Lower lobe of right lung (tissue), 2 donors: ENCODE measurements around the gene CC2D1A. TPM values are rescaled to one million over a fixed set of nuclear protein-coding genes. Genes with fewer than 3 reads are reported as not detected.

Source experiments
- ATAC-seq, 2 donors: fragments of 200-7000 bp; cut with Tn5 transposase; one replicate each; pipeline ENCODE4 v1.9.1; 2020 to 2022; ENCODE audit warnings: mild to moderate bottlenecking in 2 of 2, moderate library complexity in 2 of 2
- DNase-seq: peaks from one replicate; pipeline ENCODE4 v3.0.0-alpha.2; 2020
- H3K27ac ChIP-seq: fragments of 200-600 bp; one replicate; pipeline ENCODE4 v1.8.0; 2022
- H3K27me3 ChIP-seq: fragments of 200-600 bp; one replicate; pipeline ENCODE4 v1.8.0; 2022; ENCODE audit warnings: low read depth
- H3K36me3 ChIP-seq: fragments of 200-600 bp; one replicate; pipeline ENCODE4 v1.8.0; 2022; ENCODE audit warnings: mild to moderate bottlenecking
- H3K4me1 ChIP-seq: fragments of 200-600 bp; one replicate; pipeline ENCODE4 v1.8.0; 2022
- H3K4me3 ChIP-seq: fragments of 200-600 bp; one replicate; pipeline ENCODE4 v1.8.0; 2022; ENCODE audit warnings: mild to moderate bottlenecking
- H3K9me3 ChIP-seq: fragments of 200-600 bp; one replicate; pipeline ENCODE4 v1.8.0; 2022
- intact Hi-C: fragments of 100-400 bp; cut with DNase I; formaldehyde crosslinking; loops from one replicate; pipeline ENCODE4 v1.11.0; 2022
- total RNA-seq: library from RNA; stranded (reverse); fragmentation: NEBNext Ultra II Directional; extraction: Animal tissue kit (Norgen Biotek cat#: 25700); gene quantifications from one replicate; pipeline ENCODE4 v1.2.1, GENCODE V29; 2021
- TF ChIP-seq, protein P1 (sequence below): fragments of 200-600 bp; IDR thresholded peaks from one replicate; pipeline ENCODE4 v1.8.0; 2022; ENCODE audit warnings: antibody characterized with exemption, mild to moderate bottlenecking
- donor health status: DM: no; HTN: yes; CAD: no; lungs with severe emphysema.

The CC2D1A gene
- total RNA-seq, 1 donor from 2014 or later, result 32.4 TPM

DNA sequence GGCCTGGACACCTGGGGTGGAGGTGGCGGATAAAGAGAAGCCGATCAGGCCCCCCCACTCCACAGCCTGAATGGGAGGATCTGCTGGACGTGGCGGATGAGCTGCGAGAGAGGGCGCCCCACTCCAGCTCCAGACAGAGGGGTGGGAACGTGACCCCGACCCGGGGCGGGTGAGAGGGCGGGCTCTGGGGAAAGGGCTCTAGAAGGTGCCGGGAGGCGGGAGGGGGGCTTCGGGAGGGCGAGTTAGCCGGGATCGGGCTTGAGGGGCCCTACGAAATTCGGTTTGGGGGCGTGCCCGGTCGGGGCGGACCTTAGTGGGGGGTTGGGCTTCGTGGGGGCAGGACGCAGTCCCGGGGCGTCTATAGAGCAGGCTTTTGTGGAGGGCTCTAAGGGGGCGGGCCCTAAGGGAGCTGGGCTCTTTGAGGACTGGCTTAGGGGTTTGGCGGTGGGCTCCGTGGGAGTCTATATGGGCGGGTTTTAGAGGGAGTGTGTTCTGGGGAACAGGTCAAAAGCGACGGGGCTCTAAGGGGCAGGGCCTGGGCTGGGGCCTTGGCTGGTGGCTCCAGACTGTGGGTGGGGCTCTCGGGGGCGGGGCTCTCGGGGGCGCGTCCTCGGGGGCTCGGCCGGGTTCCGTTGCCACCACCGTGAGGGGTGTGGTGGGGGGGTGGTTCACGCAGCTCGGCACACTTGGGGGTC, 33.2 kb upstream of the CC2D1A start:
- TF ChIP-seq, protein P1, sequence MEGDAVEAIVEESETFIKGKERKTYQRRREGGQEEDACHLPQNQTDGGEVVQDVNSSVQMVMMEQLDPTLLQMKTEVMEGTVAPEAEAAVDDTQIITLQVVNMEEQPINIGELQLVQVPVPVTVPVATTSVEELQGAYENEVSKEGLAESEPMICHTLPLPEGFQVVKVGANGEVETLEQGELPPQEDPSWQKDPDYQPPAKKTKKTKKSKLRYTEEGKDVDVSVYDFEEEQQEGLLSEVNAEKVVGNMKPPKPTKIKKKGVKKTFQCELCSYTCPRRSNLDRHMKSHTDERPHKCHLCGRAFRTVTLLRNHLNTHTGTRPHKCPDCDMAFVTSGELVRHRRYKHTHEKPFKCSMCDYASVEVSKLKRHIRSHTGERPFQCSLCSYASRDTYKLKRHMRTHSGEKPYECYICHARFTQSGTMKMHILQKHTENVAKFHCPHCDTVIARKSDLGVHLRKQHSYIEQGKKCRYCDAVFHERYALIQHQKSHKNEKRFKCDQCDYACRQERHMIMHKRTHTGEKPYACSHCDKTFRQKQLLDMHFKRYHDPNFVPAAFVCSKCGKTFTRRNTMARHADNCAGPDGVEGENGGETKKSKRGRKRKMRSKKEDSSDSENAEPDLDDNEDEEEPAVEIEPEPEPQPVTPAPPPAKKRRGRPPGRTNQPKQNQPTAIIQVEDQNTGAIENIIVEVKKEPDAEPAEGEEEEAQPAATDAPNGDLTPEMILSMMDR, result peak; percentile 17
- Histone ChIP-seq H3K4me1 (no peaks in the 10 kb centered on the region), H3K36me3 (no peaks in the 10 kb centered on the region), H3K9me3 (no peaks in the 10 kb centered on the region), H3K27me3 (no peaks in the 10 kb centered on the region), H3K4me3 (peak overlapping the region; percentile 48), H3K27ac (no peak overlapping the region)
- no peak for DNase-seq
- intact Hi-C loops, result no loop called here
- peak; percentile 64 to 72 for ATAC-seq

DNA sequence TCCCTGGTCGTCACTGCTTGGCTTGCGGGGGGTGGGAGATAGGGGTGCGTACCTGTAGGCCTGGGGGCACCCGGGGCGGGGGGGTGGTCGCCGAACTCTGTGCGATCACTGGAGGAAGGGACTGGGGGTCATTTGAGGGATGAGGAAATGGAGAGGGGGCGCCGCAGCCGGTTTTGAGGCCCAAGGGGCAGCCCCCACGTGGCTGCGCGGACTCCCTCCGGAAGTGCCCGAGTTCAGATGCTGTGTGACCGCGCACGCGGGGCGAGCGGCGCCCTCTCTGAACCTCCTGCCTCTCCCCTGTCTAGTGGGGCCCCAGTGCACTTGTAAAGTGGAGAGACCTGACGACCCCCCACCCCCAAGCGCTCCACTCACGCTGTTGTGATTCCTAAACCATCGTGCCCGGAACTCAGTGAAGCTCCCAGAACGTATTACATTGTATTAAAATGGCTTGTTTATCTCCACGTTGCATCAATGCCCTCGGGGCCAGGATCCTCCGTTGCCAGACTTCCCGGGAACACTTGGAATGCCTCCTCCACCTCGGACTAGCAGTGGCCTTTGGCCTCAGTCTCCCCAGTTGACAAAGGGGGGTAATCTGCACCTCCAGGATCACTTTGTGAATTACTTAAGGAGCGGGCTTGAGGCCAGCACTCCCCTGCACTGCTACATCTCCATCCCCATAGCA, 32.0 kb upstream of the CC2D1A start:
- no peak for ATAC-seq
- TF ChIP-seq, protein P1, result no peak

GRCh38 chr19:13875824-13876223, 30.2 kb upstream of the CC2D1A start:
- ATAC-seq (no peak), DNase-seq (no peak)
- intact Hi-C loops, result no loop called here
- TF ChIP-seq, protein P1, result no peak
- H3K27ac ChIP-seq, result no peak overlapping the region
- H3K36me3 ChIP-seq, result no peaks in the 10 kb centered on the region
- H3K4me1 ChIP-seq, result peaks cover 13% of the 10 kb centered on the region
- no peak overlapping the region for H3K4me3 ChIP-seq
- no peaks in the 10 kb centered on the region for H3K27me3 ChIP-seq
- no peaks in the 10 kb centered on the region for H3K9me3 ChIP-seq

More for the DNA sequence above, 32.0 kb upstream of the CC2D1A start:
- Histone ChIP-seq H3K27me3 (no peaks in the 10 kb centered on the region), H3K27ac (no peak overlapping the region), H3K36me3 (no peaks in the 10 kb centered on the region), H3K4me1 (no peaks in the 10 kb centered on the region), H3K4me3 (no peak overlapping the region), H3K9me3 (no peaks in the 10 kb centered on the region)
- intact Hi-C loops, result no loop called here
- DNase-seq, result no peak

- H3K36me3 ChIP-seq, result no peaks in the 10 kb centered on the region
- H3K4me3 ChIP-seq, result no peak within 1 kb of the TSS
- H3K9me3 ChIP-seq, result no peaks in the 10 kb centered on the region
- no peak for DNase-seq
- H3K4me1 ChIP-seq, result peaks cover 23% of the 10 kb centered on the region
- TF ChIP-seq, protein P1, result no peak
- intact Hi-C loops, result no loop called here
- no peaks in the 10 kb centered on the region for H3K27me3 ChIP-seq
- no peak within 1 kb of the TSS for H3K27ac ChIP-seq
- ATAC-seq, result no peak
Measured at GRCh38 chr19:13876834-13877233, 29.2 kb upstream of the CC2D1A start, which contains the start of gene NANOS3. NANOS3 (plus strand) TSS chr19:13877134; CDS start chr19:13877249, 115 bp downstream.

DNA sequence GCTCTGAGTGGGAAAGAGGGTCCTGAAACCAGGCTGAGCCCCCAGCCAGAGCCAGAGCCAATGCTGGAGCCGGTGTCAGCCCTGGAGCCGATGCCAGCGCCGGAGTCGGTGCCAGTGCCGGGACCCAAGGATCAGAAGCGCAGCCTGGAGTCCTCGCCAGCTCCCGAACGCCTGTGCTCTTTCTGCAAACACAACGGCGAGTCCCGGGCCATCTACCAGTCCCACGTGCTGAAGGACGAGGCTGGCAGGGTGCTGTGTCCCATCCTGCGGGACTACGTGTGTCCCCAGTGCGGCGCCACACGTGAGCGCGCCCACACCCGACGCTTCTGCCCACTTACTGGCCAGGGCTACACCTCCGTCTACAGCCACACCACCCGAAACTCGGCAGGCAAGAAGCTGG, 28.7 kb upstream of the CC2D1A start:
- Histone ChIP-seq H3K9me3 (no peaks in the 10 kb centered on the region), H3K27me3 (no peaks in the 10 kb centered on the region), H3K4me1 (peaks cover 25% of the 10 kb centered on the region), H3K36me3 (no peaks in the 10 kb centered on the region), H3K27ac (no peak overlapping the region), H3K4me3 (no peak overlapping the region)
- no peak for DNase-seq
- no peak for ATAC-seq
- TF ChIP-seq, protein P1, result no peak
- intact Hi-C loops, result no loop called here
